IMR-90 (cell line): ENCODE measurements around the gene ADCK1.

ENCODE experiments used
- CEBPB ChIP-seq: IDR thresholded peaks from 2 replicates; pipeline ENCODE4 v1.6.1; 2012; ENCODE audit warnings: low read depth, low read length, improper control_type of control experiment
- CTCF ChIP-seq: conservative IDR thresholded peaks from 2 replicates; pipeline ENCODE4 v1.5.1; 2012; ENCODE audit warnings: mild to moderate bottlenecking, low read depth, low read length, improper control_type of control experiment
- ELK1 ChIP-seq: fragments of 150-350 bp; IDR thresholded peaks from 2 replicates; pipeline ENCODE4 v1.6.1; 2016; ENCODE audit warnings: low read depth, mild to moderate bottlenecking, low read length, moderate library complexity, borderline replicate concordance
- FOS ChIP-seq: fragments of 150-350 bp; IDR thresholded peaks from 2 replicates; pipeline ENCODE4 v1.6.1; 2016; ENCODE audit warnings: low read depth, low read length
- MAFK ChIP-seq: IDR thresholded peaks from 2 replicates; pipeline ENCODE4 v1.6.1; 2012; ENCODE audit warnings: low read depth, low read length, improper control_type of control experiment
- MAZ ChIP-seq: IDR thresholded peaks from 2 replicates; pipeline ENCODE4 v1.6.1; 2012; ENCODE audit warnings: low read depth, mild to moderate bottlenecking, low read length, improper control_type of control experiment, moderate library complexity, borderline replicate concordance
- MXI1 ChIP-seq: IDR thresholded peaks from 2 replicates; pipeline ENCODE4 v1.6.1; 2012; ENCODE audit warnings: low read depth, mild to moderate bottlenecking, low read length, moderate library complexity, borderline replicate concordance
- NFE2L2 ChIP-seq: fragments of 150-350 bp; IDR thresholded peaks from 2 replicates; pipeline ENCODE4 v1.6.1; 2016; ENCODE audit warnings: low read depth, mild to moderate bottlenecking, low read length
- POLR2A ChIP-seq: IDR thresholded peaks from 2 replicates; pipeline ENCODE4 v1.6.1; 2012; ENCODE audit warnings: mild to moderate bottlenecking, low read depth, low read length
- RAD21 ChIP-seq: IDR thresholded peaks from 2 replicates; pipeline ENCODE4 v1.6.1; 2012; ENCODE audit warnings: low read length, improper control_type of control experiment
- RCOR1 ChIP-seq: IDR thresholded peaks from 2 replicates; pipeline ENCODE4 v1.6.1; 2012; ENCODE audit warnings: mild to moderate bottlenecking, low read length, improper control_type of control experiment; ENCODE audit not compliant: insufficient replicate concordance
- RFX5 ChIP-seq: IDR thresholded peaks from 2 replicates; pipeline ENCODE4 v1.8.0; 2012; ENCODE audit warnings: low read depth, mild to moderate bottlenecking, low read length, moderate library complexity
- SMC3 ChIP-seq: fragments of 150-350 bp; IDR thresholded peaks from 2 replicates; pipeline ENCODE4 v1.6.1; 2016; ENCODE audit warnings: low read depth, mild to moderate bottlenecking, antibody characterized with exemption, low read length, moderate library complexity
- USF2 ChIP-seq: fragments of 150-350 bp; IDR thresholded peaks from 2 replicates; pipeline ENCODE4 v1.6.1; 2017; ENCODE audit warnings: mild to moderate bottlenecking, antibody characterized with exemption, low read length, low read depth

- TF ChIP-seq CTCF (no peak), RAD21 (no peak), RFX5 (no peak), POLR2A (no peak), NFE2L2 (no peak), USF2 (no peak), FOS (no peak), MXI1 (no peak), CEBPB (no peak), SMC3 (no peak), RCOR1 (no peak), MAZ (no peak), ELK1 (no peak), MAFK (no peak)
Measured at GRCh38 chr14:77897374-77897773, 97.5 kb downstream of the ADCK1 start.
